NCI-H82 treated with DMSO at 0.1 percent for 48 hours (cell line): ENCODE data around the gene SUGT1.
"Not testable (repeated sequence)": the region's sequence is repeated elsewhere in the genome, so short reads cannot be mapped to it uniquely, and the experiment has no call there.

Source experiments
- DNase-seq: peaks from one replicate; lab custom pipeline; 2025; ENCODE audit not compliant: unreplicated experiment; lab: John Stamatoyannopoulos, UW

Gene SUGT1

GRCh38 chr13:52652196-52652979 is at the start of gene SUGT1:
Gene SUGT1, plus strand, starts transcription at chr13:52652836. Its CDS starts 85 bp downstream, at chr13:52652921.
- DNase-seq: peak; percentile 94

GRCh38 chr13:52603316-52603715 is 49.3 kb upstream of the SUGT1 start:
- DNase-seq: not testable (repeated sequence)

GRCh38 chr13:52606126-52606525 is 46.5 kb upstream of the SUGT1 start:
- not testable (repeated sequence) for DNase-seq

- DNase-seq: not testable (repeated sequence)
Observed at GRCh38 chr13:52606795-52607194, 45.8 kb upstream of the SUGT1 start.

- DNase-seq: not testable (repeated sequence)
Observed at GRCh38 chr13:52608184-52608583, 44.5 kb upstream of the SUGT1 start.

GRCh38 chr13:52609013-52609606 is 43.5 kb upstream of the SUGT1 start:
- DNase-seq: peak; percentile 2

- not testable (repeated sequence) for DNase-seq
Observed at GRCh38 chr13:52610158-52610557, 42.5 kb upstream of the SUGT1 start.

GRCh38 chr13:52615134-52615801 is 37.4 kb upstream of the SUGT1 start:
- no peak for DNase-seq

- peak; percentile 6 for DNase-seq
Observed at GRCh38 chr13:52615812-52616211, 36.8 kb upstream of the SUGT1 start.

GRCh38 chr13:52617070-52618060 is 35.3 kb upstream of the SUGT1 start:
- DNase-seq: peak; percentile 93

GRCh38 chr13:52631083-52631690 is 21.4 kb upstream of the SUGT1 start:
- DNase-seq: not testable (repeated sequence)

GRCh38 chr13:52638666-52639328 is 13.8 kb upstream of the SUGT1 start:
- DNase-seq: no peak

- DNase-seq: no peak
Observed at GRCh38 chr13:52642131-52642530, 10.5 kb upstream of the SUGT1 start, which contains the start of gene HNRNPA1L2. Gene HNRNPA1L2, plus strand, starts transcription at chr13:52642431. Its CDS starts 62 bp downstream, at chr13:52642493.

GRCh38 chr13:52644108-52644507 is 8.5 kb upstream of the SUGT1 start:
- no peak for DNase-seq

GRCh38 chr13:52646967-52647366 is 5.7 kb upstream of the SUGT1 start:
- DNase-seq: no peak

- no peak for DNase-seq
Observed at GRCh38 chr13:52650731-52651130, 1.9 kb upstream of the SUGT1 start.

- DNase-seq: no peak
Observed at GRCh38 chr13:52651897-52652195, 790 bp upstream of the SUGT1 start.

- no peak for DNase-seq
Observed at GRCh38 chr13:52652980-52653303, 306 bp downstream of the SUGT1 start.

GRCh38 chr13:52659340-52659739 is 6.7 kb downstream of the SUGT1 start:
- DNase-seq: no peak

GRCh38 chr13:52664272-52664671 is 11.6 kb downstream of the SUGT1 start:
- no peak for DNase-seq
